HCT116 (cell line): Measurements from ENCODE around the gene PLCD3. TPM values are rescaled to one million over a fixed set of nuclear protein-coding genes. Genes with fewer than 3 reads are reported as not detected.

Source experiments
- ATAC-seq: fragments of 200-7000 bp; cut with Tn5 transposase; 2 replicates; pipeline ENCODE4 v1.9.1; 2020; ENCODE audit warnings: mild to moderate bottlenecking, moderate library complexity
- BruUV-seq: library from RNA; stranded (reverse); fragments of 400-500 nt; replicated peaks from 2 replicates; lab custom pipeline; 2021; lab: Mats Ljungman, UMichigan
- CTCF ChIA-PET: fragments of 300-600 bp; sonication (Branson Sonifier 250); formaldehyde crosslinking; loops from one replicate; lab custom pipeline; 2021; ENCODE audit warnings: antibody characterized with exemption; lab: Charles Lee
- POLR2A ChIA-PET: fragments of 300-600, 350-600 bp; sonication (Branson Sonifier 250); formaldehyde crosslinking; loops from one replicate; lab custom pipeline; 2021; ENCODE audit warnings: antibody characterized with exemption; lab: Charles Lee
- RAD21 ChIA-PET, 2 experiments: fragments of 300-600 bp; sonication (Branson Sonifier 250); formaldehyde crosslinking; loops; one replicate each; lab custom pipeline; 2023; ENCODE audit warnings: low total read pairs in 2 of 2; ENCODE audit not compliant: uncharacterized antibody in 2 of 2, unreplicated experiment in 2 of 2, low non-redundant PET in 1 of 2; lab: Charles Lee
- DNase-seq: peaks from one replicate; pipeline ENCODE4 v3.0.0-alpha.2; 2010; ENCODE audit warnings: low read depth, low spot score
- H2AFZ ChIP-seq: fragments of 200-600 bp; shearing (Covaris generic), sonication (generic); 2 replicates; pipeline ENCODE4 v1.6.1; 2017; ENCODE audit warnings: low read depth, mixed run types, mixed read lengths, antibody characterized with exemption, low read length; ENCODE audit not compliant: poor library complexity, severe bottlenecking
- H3K27ac ChIP-seq: 2 replicates; pipeline ENCODE4 v1.5.1; 2012; ENCODE audit warnings: low read depth, low read length
- H3K27me3 ChIP-seq: fragments of 200-600 bp; sonication (generic); 2 replicates; pipeline ENCODE4 v1.6.1; 2016; ENCODE audit warnings: mixed run types, low read length, mixed read lengths; ENCODE audit not compliant: insufficient read depth
- H3K36me3 ChIP-seq, 2 experiments: fragments of 200-500 bp in 1 of 2; fragments of 200-600 bp in 1 of 2; sonication (Bioruptor generic) in 1 of 2; sonication (generic) in 1 of 2; 2 replicates each; pipeline versions ENCODE4 v1.5.1 to v1.6.1; 2014 to 2016; ENCODE audit warnings: low read length in 2 of 2, inconsistent platforms in 1 of 2, mixed read lengths in 1 of 2, mixed run types in 1 of 2; ENCODE audit not compliant: insufficient read depth in 2 of 2, control insufficient read depth in 1 of 2
- H3K4me1 ChIP-seq, 2 experiments: fragments of 200-600 bp in 1 of 2; sonication (generic) in 1 of 2; 2 replicates each; pipeline versions ENCODE4 v1.5.1 to v1.6.1; 2012 to 2017; ENCODE audit warnings: low read length in 2 of 2, inconsistent platforms in 1 of 2, mild to moderate bottlenecking in 1 of 2, mixed read lengths in 1 of 2, mixed run types in 1 of 2, moderate library complexity in 1 of 2; ENCODE audit not compliant: insufficient read depth in 2 of 2, control insufficient read depth in 1 of 2
- H3K4me2 ChIP-seq: fragments of 200-600 bp; sonication (generic); 2 replicates; pipeline ENCODE4 v1.6.1; 2017; ENCODE audit warnings: mixed run types, low read length, mixed read lengths
- H3K4me3 ChIP-seq, 2 experiments: fragments of 200-600 bp in 1 of 2; sonication (generic) in 1 of 2; replicated peaks in 1 of 2; 2 replicates each; pipeline ENCODE4 v1.5.1; 2011 to 2016; ENCODE audit warnings: low read length in 2 of 2, control low read depth in 1 of 2, low read depth in 1 of 2, mild to moderate bottlenecking in 1 of 2, mixed read lengths in 1 of 2, mixed run types in 1 of 2
- H3K79me2 ChIP-seq: fragments of 200-600 bp; sonication (generic); 2 replicates; pipeline ENCODE4 v1.6.1; 2017; ENCODE audit warnings: mild to moderate bottlenecking, mixed run types, low read length, moderate library complexity, mixed read lengths; ENCODE audit not compliant: insufficient read depth
- H3K9ac ChIP-seq: fragments of 200-600 bp; sonication (generic); 2 replicates; pipeline ENCODE4 v1.6.1; 2016; ENCODE audit warnings: low read length, mixed read lengths
- H3K9me2 ChIP-seq: fragments of 200-600 bp; sonication (generic), shearing (Covaris generic); 2 replicates; pipeline ENCODE4 v1.6.1; 2017; ENCODE audit warnings: mixed run types, mild to moderate bottlenecking, moderate library complexity; ENCODE audit not compliant: insufficient read depth
- H3K9me3 ChIP-seq, 2 experiments: fragments of 200-500 bp in 1 of 2; fragments of 200-600 bp in 1 of 2; sonication (Bioruptor generic) in 1 of 2; sonication (generic) in 1 of 2; 2 replicates each; pipeline ENCODE4 v1.6.1; 2014 to 2017; ENCODE audit warnings: low read length in 2 of 2, mixed read lengths in 2 of 2, inconsistent platforms in 1 of 2, low read depth in 1 of 2, mild to moderate bottlenecking in 1 of 2, mixed run types in 1 of 2, moderate library complexity in 1 of 2; ENCODE audit not compliant: control insufficient read depth in 1 of 2, insufficient read depth in 1 of 2
- H4K20me1 ChIP-seq: fragments of 200-600 bp; sonication (generic), shearing (Covaris generic); 2 replicates; pipeline ENCODE4 v1.6.1; 2017; ENCODE audit warnings: mixed run types, mild to moderate bottlenecking, moderate library complexity; ENCODE audit not compliant: insufficient read depth
- ATF3 ChIP-seq: IDR thresholded peaks from 2 replicates; pipeline ENCODE4 v1.6.1; 2012
- CEBPB ChIP-seq: IDR thresholded peaks from 2 replicates; pipeline ENCODE4 v1.6.1; 2012; ENCODE audit warnings: low read depth
- EZH2phosphoT487 ChIP-seq: fragments of 200-600 bp; IDR thresholded peaks from 2 replicates; pipeline ENCODE4 v1.6.1; 2018; ENCODE audit warnings: antibody characterized with exemption, borderline replicate concordance
- POLR2A ChIP-seq: IDR thresholded peaks from 2 replicates; pipeline ENCODE4 v1.7.0; 2011; ENCODE audit warnings: borderline replicate concordance; ENCODE audit not compliant: insufficient read depth, insufficient read length; ENCODE audit errors: extremely low read depth
- REST ChIP-seq: IDR thresholded peaks from 2 replicates; pipeline ENCODE4 v1.6.1; 2012; ENCODE audit warnings: low read depth
- SIN3A ChIP-seq: IDR thresholded peaks from 2 replicates; pipeline ENCODE4 v1.6.1; 2012; ENCODE audit warnings: low read depth
- SP1 ChIP-seq: IDR thresholded peaks from 2 replicates; pipeline ENCODE4 v1.6.1; 2012; ENCODE audit warnings: low read depth
- TCF7L2 ChIP-seq: IDR thresholded peaks from 2 replicates; pipeline ENCODE4 v1.7.0; 2011; ENCODE audit warnings: borderline replicate concordance, inconsistent platforms; ENCODE audit not compliant: insufficient read depth, insufficient read length; ENCODE audit errors: extremely low read depth
- intact Hi-C: fragments of 100-400 bp; cut with micrococcal nuclease; formaldehyde crosslinking; loops from 2 replicates; pipeline ENCODE4 v1.10.0; 2022
- total RNA-seq: library from RNA; stranded (reverse); gene quantifications from one replicate; pipeline ENCODE4 v1.2.1, GENCODE V29; 2021; ENCODE audit not compliant: unreplicated experiment

The PLCD3 gene
- total RNA-seq, 1 experiment from 2014 or later = 197 TPM

DNA sequence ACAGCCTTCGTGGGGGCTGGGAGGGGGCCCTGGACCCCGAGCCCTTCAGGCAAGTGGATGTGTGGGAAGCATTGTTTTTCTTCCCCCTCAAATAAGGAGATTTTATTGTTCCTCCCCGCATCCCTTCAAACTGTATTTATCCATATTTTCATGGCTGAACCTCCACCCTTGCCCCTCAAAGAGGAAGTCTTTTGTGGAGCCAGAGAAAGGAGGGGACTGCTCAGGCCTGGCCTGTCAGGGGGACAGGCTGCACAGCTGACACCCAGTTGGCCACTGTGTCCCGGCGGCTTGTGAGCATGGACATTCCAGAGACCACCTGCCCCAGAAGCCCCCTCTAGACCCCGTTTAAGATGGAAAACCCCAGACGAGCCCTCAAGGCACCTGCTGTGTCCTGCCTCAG, 45.2 kb upstream of the PLCD3 start (continued):
- TF ChIP-seq TCF7L2 (no peak), SIN3A (no peak), REST (no peak), SP1 (no peak), ATF3 (no peak), CEBPB (no peak)

DNA sequence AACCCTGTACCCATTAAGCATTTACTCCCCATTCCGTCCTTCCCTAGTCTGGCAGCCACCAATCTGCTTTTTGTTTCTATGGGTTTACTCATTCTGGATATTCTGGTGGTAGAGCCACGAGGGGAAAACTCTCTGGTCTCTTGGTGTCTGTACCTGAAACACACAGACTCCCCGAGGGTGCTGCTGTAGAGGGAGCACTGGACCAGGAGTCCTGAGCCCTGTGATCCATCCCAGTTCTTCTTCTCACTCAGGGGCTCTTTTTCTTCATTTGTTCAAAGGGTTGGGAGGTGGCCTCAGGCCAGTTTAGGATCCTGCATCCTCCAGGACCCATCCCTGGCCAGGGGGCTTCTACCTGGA, 43.4 kb upstream of the PLCD3 start:
- no peak for DNase-seq
- Histone ChIP-seq H3K27ac (peak overlapping the region; percentile 41), H3K4me2 (peak overlapping the region; percentile 67), H3K9me2 (no peaks in the 10 kb centered on the region), H4K20me1 (no peaks in the 10 kb centered on the region), H3K4me3 (0 out of 4 replicates have a peak overlapping the region, but pooled peaks of 1 of the 2 experiments have one; percentile 6), H3K36me3 (no peaks in the 10 kb centered on the region), H3K9ac (peak overlapping the region; percentile 19), H3K4me1 (peaks cover 59 to 63% of the 10 kb centered on the region in 2 experiments), H3K27me3 (no peaks in the 10 kb centered on the region), H2AFZ (peak overlapping the region; percentile 91), H3K79me2 (no peaks in the 10 kb centered on the region), H3K9me3 (no peaks in the 10 kb centered on the region)
- no TSS peak for BruUV-seq
- intact Hi-C loops = no loop called here
- TF ChIP-seq SIN3A (no peak), POLR2A (no peak), EZH2phosphoT487 (no peak)
- ChIA-PET CTCF (interaction anchor here (1.0 to 1.4 kb wide), 2 partner anchors 22 to 40 kb away, joined by 6 to 10 read pairs; partner anchors contain the start of gene ACBD4), RAD21 (interaction anchor here in 1 of 2 experiments (0.7 kb wide), 1 partner anchor 18 kb away, joined by 3 read pairs; no protein-coding TSS in a partner anchor), POLR2A (interaction anchor here (0.7 to 7.0 kb wide), 8 partner anchors 9 to 130 kb away, joined by 3 to 176 read pairs (median 5); partner anchors contain the start of genes ACBD4, HEXIM1 and HEXIM2)
- no peak for ATAC-seq
